Aorta (tissue), 5 donors: ENCODE data around the gene CHCT1. TPM values are rescaled to one million over a fixed set of nuclear protein-coding genes. Genes with fewer than 3 reads are reported as not detected.

ENCODE experiments used
- ATAC-seq: fragments of 200-7000 bp; cut with Tn5 transposase; one replicate; pipeline ENCODE4 v1.9.1; 2022; ENCODE audit warnings: moderate library complexity; ENCODE audit not compliant: low FRiP score
- DNase-seq, 2 donors: peaks; one replicate each; pipeline ENCODE4 v3.0.0-alpha.2; 2020
- H3K27ac ChIP-seq, 2 donors: one replicate each; pipeline ENCODE4 v1.5.1; 2013; ENCODE audit warnings: low read length in 2 of 2, mild to moderate bottlenecking in 2 of 2, moderate library complexity in 2 of 2, control low read depth in 1 of 2, inconsistent platforms in 1 of 2, low read depth in 1 of 2
- H3K27me3 ChIP-seq, 2 donors: one replicate each; pipeline ENCODE4 v1.6.1; 2013; ENCODE audit warnings: control low read depth in 1 of 2, low read length in 1 of 2, mild to moderate bottlenecking in 1 of 2, moderate library complexity in 1 of 2; ENCODE audit not compliant: insufficient read depth in 2 of 2, control insufficient read depth in 1 of 2
- H3K36me3 ChIP-seq, 2 donors: one replicate each; pipeline ENCODE4 v1.6.1; 2013; ENCODE audit warnings: control low read depth in 1 of 2, low read length in 1 of 2, mild to moderate bottlenecking in 1 of 2; ENCODE audit not compliant: insufficient read depth in 2 of 2, control insufficient read depth in 1 of 2
- H3K4me1 ChIP-seq, 2 donors: one replicate each; pipeline ENCODE4 v1.6.1; 2013; ENCODE audit warnings: low read length in 2 of 2, control low read depth in 1 of 2, mild to moderate bottlenecking in 1 of 2, moderate library complexity in 1 of 2; ENCODE audit not compliant: insufficient read depth in 2 of 2, control insufficient read depth in 1 of 2
- H3K4me3 ChIP-seq, 2 donors: one replicate each; pipeline ENCODE4 v1.5.1; 2013; ENCODE audit warnings: low read length in 2 of 2, control low read depth in 1 of 2, mild to moderate bottlenecking in 1 of 2
- H3K9me3 ChIP-seq: one replicate; pipeline ENCODE4 v1.6.1; 2013; ENCODE audit warnings: mild to moderate bottlenecking, low read length; ENCODE audit not compliant: control insufficient read depth
- WGBS, 2 donors: extraction: QIAGEN DNeasy Blood & Tissue Kit; methylation state at CpG; one replicate each; pipeline ENCODE4 v1.1.7; 2013; 5-methylcytosine and 5-hydroxymethylcytosine counted together
- intact Hi-C, 2 donors: fragments of 100-400 bp; cut with DNase I; formaldehyde crosslinking; loops; one replicate each; pipeline versions ENCODE4 v1.14.2 to v1.15.0; 2022
- polyA plus RNA-seq, 2 donors: library from polyadenylated mRNA; stranded (reverse); fragments of 200-250 nt; gene quantifications; one replicate each; pipeline ENCODE4 v1.2.3, GENCODE V29; 2013
- total RNA-seq, 2 donors: library from RNA; stranded (reverse); fragmentation: NEBNext Ultra II Directional; extraction: Animal tissue kit (Norgen Biotek cat#: 25700); gene quantifications; one replicate each; pipeline ENCODE4 v1.2.1, GENCODE V29; 2021
- donor health status: healthy with polysubstance abuse.
- donor health status: Bipolar disorder and iron deficiency.
- donor health status: DM: no; HTN: no; CAD: no.
- donor health status: DM: no; HTN: no; CAD: no.
- donor health status: DM: yes; HTN: yes; CAD: no.

Gene CHCT1
- total and polyA plus RNA-seq, 4 donors: not detected

- 96% methylated on average over 17 of the region's 17 CpGs for WGBS, 2 donors
Measured at GRCh38 chr17:60393840-60394723, 28.2 kb upstream of the CHCT1 start.

GRCh38 chr17:60395508-60396065 is 26.7 kb upstream of the CHCT1 start:
- WGBS, 2 donors: 86 to 88% methylated on average over 4 of the region's 4 CpGs
- H3K9me3 ChIP-seq: no peaks in the 10 kb centered on the region
- no peak for ATAC-seq

More at GRCh38 chr17:60393840-60394723, 28.2 kb upstream of the CHCT1 start:
- intact Hi-C loops: loop anchor here in 1 of 2 donors (2.0 kb wide), 1 partner anchor 75 kb away; no protein-coding TSS in a partner anchor
- Histone ChIP-seq H3K36me3 (no peaks in the 10 kb centered on the region), H3K4me3 (no peak overlapping the region), H3K4me1 (no peaks in the 10 kb centered on the region), H3K27me3 (no peaks in the 10 kb centered on the region), H3K9me3 (no peaks in the 10 kb centered on the region), H3K27ac (no peak overlapping the region)
- no peak for DNase-seq
- ATAC-seq: no peak

GRCh38 chr17:60396412-60396811 is 25.9 kb upstream of the CHCT1 start:
- DNase-seq: no peak
- intact Hi-C loops: no loop called here
- WGBS, 2 donors: 64 to 71% methylated on average over 3 of the region's 3 CpGs
- Histone ChIP-seq H3K4me3 (no peak overlapping the region), H3K9me3 (no peaks in the 10 kb centered on the region), H3K27me3 (no peaks in the 10 kb centered on the region), H3K27ac (no peak overlapping the region), H3K4me1 (no peaks in the 10 kb centered on the region), H3K36me3 (no peaks in the 10 kb centered on the region)
- ATAC-seq: no peak

More at GRCh38 chr17:60395508-60396065, 26.7 kb upstream of the CHCT1 start:
- H3K36me3 ChIP-seq: no peaks in the 10 kb centered on the region
- no peak overlapping the region for H3K27ac ChIP-seq
- H3K4me3 ChIP-seq: no peak overlapping the region
- no peaks in the 10 kb centered on the region for H3K27me3 ChIP-seq
- no peaks in the 10 kb centered on the region for H3K4me1 ChIP-seq
- intact Hi-C loops: no loop called here
- no peak for DNase-seq

- DNase-seq (no peak), ATAC-seq (no peak)
- Histone ChIP-seq H3K27me3 (no peaks in the 10 kb centered on the region), H3K27ac (no peak overlapping the region), H3K36me3 (no peaks in the 10 kb centered on the region), H3K4me1 (no peaks in the 10 kb centered on the region), H3K4me3 (no peak overlapping the region), H3K9me3 (no peaks in the 10 kb centered on the region)
- WGBS, 2 donors: 80 to 87% methylated on average over 3 of the region's 3 CpGs
- intact Hi-C loops: no loop called here
Measured at GRCh38 chr17:60398227-60398959, 23.9 kb upstream of the CHCT1 start.

GRCh38 chr17:60401819-60402218 is 20.5 kb upstream of the CHCT1 start:
- no peak overlapping the region for H3K27ac ChIP-seq
- no peaks in the 10 kb centered on the region for H3K27me3 ChIP-seq
- no peak overlapping the region for H3K4me3 ChIP-seq
- no peaks in the 10 kb centered on the region for H3K9me3 ChIP-seq
- intact Hi-C loops: no loop called here
- ATAC-seq (no peak), DNase-seq (no peak)
- no peaks in the 10 kb centered on the region for H3K36me3 ChIP-seq
- no peaks in the 10 kb centered on the region for H3K4me1 ChIP-seq

- intact Hi-C loops: no loop called here
- no peaks in the 10 kb centered on the region for H3K27me3 ChIP-seq
- ATAC-seq: no peak
Measured at GRCh38 chr17:60403523-60403810, 18.8 kb upstream of the CHCT1 start.

GRCh38 chr17:60403962-60404361 is 18.3 kb upstream of the CHCT1 start:
- no peak for DNase-seq
- Histone ChIP-seq H3K27me3 (no peaks in the 10 kb centered on the region), H3K27ac (no peak overlapping the region), H3K4me3 (no peak overlapping the region), H3K9me3 (no peaks in the 10 kb centered on the region), H3K36me3 (no peaks in the 10 kb centered on the region), H3K4me1 (no peaks in the 10 kb centered on the region)
- no peak for ATAC-seq
- WGBS, 2 donors: 85 to 91% methylated on average over 6 of the region's 6 CpGs
- intact Hi-C loops: no loop called here

More at GRCh38 chr17:60403523-60403810, 18.8 kb upstream of the CHCT1 start:
- no peak for DNase-seq
- Histone ChIP-seq H3K36me3 (no peaks in the 10 kb centered on the region), H3K9me3 (no peaks in the 10 kb centered on the region), H3K4me3 (no peak overlapping the region), H3K27ac (no peak overlapping the region), H3K4me1 (no peaks in the 10 kb centered on the region)
- 83 to 84% methylated on average over 3 of the region's 3 CpGs for WGBS, 2 donors

- H3K27ac ChIP-seq: no peak overlapping the region
- no peaks in the 10 kb centered on the region for H3K36me3 ChIP-seq
- H3K4me1 ChIP-seq: no peaks in the 10 kb centered on the region
- no peaks in the 10 kb centered on the region for H3K27me3 ChIP-seq
- intact Hi-C loops: no loop called here
- 36 to 46% methylated on average over 3 of the region's 3 CpGs for WGBS, 2 donors
- no peak overlapping the region for H3K4me3 ChIP-seq
- ATAC-seq (no peak), DNase-seq (no peak)
- H3K9me3 ChIP-seq: no peaks in the 10 kb centered on the region
Measured at GRCh38 chr17:60406887-60407286, 15.4 kb upstream of the CHCT1 start.
